ENCODE measurements around the gene FTL. TPM values are rescaled to one million over a fixed set of nuclear protein-coding genes. Genes with fewer than 3 reads are reported as not detected.

The FTL gene
- total RNA-seq, 4 donors from 2014 or later = 6,104 to 9,580 (median 8,850) TPM

- TF ChIP-seq CTCF (IDR thresholded peaks at IDR 0.05) = no peak
- no peak for DNase-seq (ENCODE audit: low spot score)
- ATAC-seq (ENCODE audit: low FRiP score) = no peak
Measured at GRCh38 chr19:48946463-48947257, 18.4 kb upstream of the FTL start.

- TF ChIP-seq CTCF (IDR thresholded peaks at IDR 0.05) = no peak
- DNase-seq (ENCODE audit: low spot score) (no peak), ATAC-seq (ENCODE audit: low FRiP score) (no peak)
Measured at GRCh38 chr19:48947258-48947542, 17.9 kb upstream of the FTL start.

GRCh38 chr19:48950159-48950558 is 14.9 kb upstream of the FTL start:
- no peak for TF ChIP-seq CTCF (IDR thresholded peaks at IDR 0.05)
- ATAC-seq (ENCODE audit: low FRiP score) (no peak), DNase-seq (ENCODE audit: low spot score) (no peak)

- DNase-seq (ENCODE audit: low spot score) = no peak
- no peak for ATAC-seq (ENCODE audit: low FRiP score)
- TF ChIP-seq CTCF (IDR thresholded peaks at IDR 0.05) = no peak
Measured at GRCh38 chr19:48950830-48951519, 14.1 kb upstream of the FTL start.

- TF ChIP-seq CTCF (IDR thresholded peaks at IDR 0.05) = no peak
- ATAC-seq (ENCODE audit: low FRiP score) (no peak), DNase-seq (ENCODE audit: low spot score) (no peak)
Measured at GRCh38 chr19:48953141-48953540, 12.0 kb upstream of the FTL start.

GRCh38 chr19:48953990-48954594 is 11.0 kb upstream of the FTL start:
- no peak for DNase-seq (ENCODE audit: low spot score)
- TF ChIP-seq CTCF (IDR thresholded peaks at IDR 0.05) = no peak
- ATAC-seq (ENCODE audit: low FRiP score) = no peak
